Mucosa of descending colon (tissue), 3 donors: ENCODE data around the gene KIZ. TPM values are rescaled to one million over a fixed set of nuclear protein-coding genes. Genes with fewer than 3 reads are reported as not detected.
"Not testable (repeated sequence)": the region's sequence is repeated elsewhere in the genome, so short reads cannot be mapped to it uniquely, and the experiment has no call there.

ENCODE experiments used
- ATAC-seq: fragments of 200-7000 bp; cut with Tn5 transposase; one replicate; pipeline ENCODE4 v1.9.1; 2020; ENCODE audit warnings: mild to moderate bottlenecking, moderate library complexity
- DNase-seq, 3 donors: peaks; one replicate each; pipeline ENCODE4 v3.0.0-alpha.2; 2020
- H3K36me3 ChIP-seq: fragments of 200-600 bp; one replicate; pipeline ENCODE4 v1.8.0; 2021; ENCODE audit warnings: low read depth, mild to moderate bottlenecking
- H3K4me1 ChIP-seq: fragments of 200-600 bp; one replicate; pipeline ENCODE4 v1.8.0; 2021; ENCODE audit warnings: low read depth, mild to moderate bottlenecking
- H3K4me3 ChIP-seq: fragments of 200-600 bp; one replicate; pipeline ENCODE4 v1.8.0; 2021; ENCODE audit warnings: mild to moderate bottlenecking
- H3K9me3 ChIP-seq: fragments of 200-600 bp; one replicate; pipeline ENCODE4 v1.8.0; 2021; ENCODE audit warnings: mild to moderate bottlenecking
- intact Hi-C, 2 donors: fragments of 100-400 bp; cut with DNase I in 1 of 2; cut with micrococcal nuclease in 1 of 2; formaldehyde crosslinking; loops; one replicate each; pipeline versions ENCODE4 v1.11.0 to v1.11.1; 2022; cut with DNase I, micrococcal nuclease
- total RNA-seq, 3 donors: library from RNA; stranded (reverse); fragmentation: NEBNext Ultra II Directional in 2 of 3; extraction: Animal tissue kit (Norgen Biotek cat#: 25700) in 2 of 3; gene quantifications; one replicate each; pipeline versions ENCODE4 v1.2.1 to v1.2.4, GENCODE V29; 2021 to 2023
- TF ChIP-seq, protein P1 (sequence below): fragments of 200-600 bp; IDR thresholded peaks from one replicate; pipeline ENCODE4 v1.8.0; 2022; ENCODE audit warnings: antibody characterized with exemption, mild to moderate bottlenecking
- donor health status: DM: no; HTN: no; CAD: no; lungs with moderate emphysema.
- donor health status: DM: no; HTN: no; CAD: no.
- donor health status: DM: no; HTN: yes; CAD: no.

The KIZ gene
- total RNA-seq, 3 donors from 2014 or later: 9.4 to 114 (median 14.2) TPM

DNA sequence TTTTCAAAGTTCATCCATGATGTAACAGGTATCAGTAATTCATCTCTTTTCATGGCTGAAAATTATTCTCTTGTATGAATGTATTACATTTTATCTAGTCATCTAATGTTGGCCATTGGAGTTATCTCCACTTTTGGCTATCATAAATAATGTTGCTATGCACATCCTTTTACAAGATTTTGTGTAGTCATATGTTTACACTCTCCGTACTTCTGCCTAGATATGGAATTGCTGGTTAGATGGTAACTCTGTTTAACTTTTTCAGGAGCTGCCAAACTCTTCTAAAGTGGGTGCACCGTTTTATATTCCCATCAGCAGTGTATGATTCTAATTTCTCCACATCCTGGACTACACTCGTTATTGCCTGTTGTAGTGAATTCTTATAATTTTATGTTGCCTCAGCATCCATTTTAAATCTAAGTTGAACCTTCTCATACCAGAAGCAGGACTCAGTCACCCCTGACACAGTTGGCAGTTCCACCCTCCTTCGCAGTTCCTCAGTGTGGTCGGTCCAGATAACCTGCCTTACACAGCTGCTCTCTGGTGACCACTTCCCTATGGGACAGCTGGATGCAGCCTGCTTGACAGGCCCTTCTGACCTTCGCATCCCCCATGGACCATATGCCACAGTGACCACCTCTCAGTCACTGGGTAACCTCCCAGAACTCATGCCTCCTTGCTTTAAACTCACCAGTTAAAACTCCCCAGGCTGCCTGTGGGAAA is 33.9 kb downstream of the KIZ start:
- H3K9me3 ChIP-seq: no peaks in the 10 kb centered on the region
- no peaks in the 10 kb centered on the region for H3K36me3 ChIP-seq
- no peak overlapping the region for H3K4me3 ChIP-seq
- no peaks in the 10 kb centered on the region for H3K4me1 ChIP-seq
- TF ChIP-seq, protein P1, sequence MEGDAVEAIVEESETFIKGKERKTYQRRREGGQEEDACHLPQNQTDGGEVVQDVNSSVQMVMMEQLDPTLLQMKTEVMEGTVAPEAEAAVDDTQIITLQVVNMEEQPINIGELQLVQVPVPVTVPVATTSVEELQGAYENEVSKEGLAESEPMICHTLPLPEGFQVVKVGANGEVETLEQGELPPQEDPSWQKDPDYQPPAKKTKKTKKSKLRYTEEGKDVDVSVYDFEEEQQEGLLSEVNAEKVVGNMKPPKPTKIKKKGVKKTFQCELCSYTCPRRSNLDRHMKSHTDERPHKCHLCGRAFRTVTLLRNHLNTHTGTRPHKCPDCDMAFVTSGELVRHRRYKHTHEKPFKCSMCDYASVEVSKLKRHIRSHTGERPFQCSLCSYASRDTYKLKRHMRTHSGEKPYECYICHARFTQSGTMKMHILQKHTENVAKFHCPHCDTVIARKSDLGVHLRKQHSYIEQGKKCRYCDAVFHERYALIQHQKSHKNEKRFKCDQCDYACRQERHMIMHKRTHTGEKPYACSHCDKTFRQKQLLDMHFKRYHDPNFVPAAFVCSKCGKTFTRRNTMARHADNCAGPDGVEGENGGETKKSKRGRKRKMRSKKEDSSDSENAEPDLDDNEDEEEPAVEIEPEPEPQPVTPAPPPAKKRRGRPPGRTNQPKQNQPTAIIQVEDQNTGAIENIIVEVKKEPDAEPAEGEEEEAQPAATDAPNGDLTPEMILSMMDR: no peak
- DNase-seq (no peak), ATAC-seq (no peak)
- intact Hi-C loops: no loop called here

DNA sequence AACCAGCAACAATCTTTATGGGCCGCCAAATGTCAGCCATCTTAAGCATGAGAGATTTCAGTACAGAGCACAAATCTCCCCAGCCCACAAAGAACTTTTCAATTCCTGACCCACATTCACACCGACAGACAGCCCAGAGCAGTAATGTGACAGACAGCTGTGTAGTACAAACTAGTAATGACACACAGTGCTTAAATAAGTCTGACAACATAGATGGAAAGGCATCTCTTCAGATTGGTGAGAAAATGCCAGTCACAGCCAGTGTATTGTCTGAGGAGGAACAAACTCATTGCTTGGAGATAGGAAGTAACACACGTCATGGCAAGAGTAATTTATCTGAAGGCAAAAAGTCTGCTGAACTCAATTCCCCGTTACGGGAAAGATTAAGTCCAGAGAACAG is 36.0 kb downstream of the KIZ start:
- DNase-seq (no peak), ATAC-seq (no peak)
- Histone ChIP-seq H3K9me3 (no peaks in the 10 kb centered on the region), H3K4me3 (no peak overlapping the region), H3K36me3 (no peaks in the 10 kb centered on the region), H3K4me1 (no peaks in the 10 kb centered on the region)
- intact Hi-C loops: no loop called here
- TF ChIP-seq, protein P1: no peak

DNA sequence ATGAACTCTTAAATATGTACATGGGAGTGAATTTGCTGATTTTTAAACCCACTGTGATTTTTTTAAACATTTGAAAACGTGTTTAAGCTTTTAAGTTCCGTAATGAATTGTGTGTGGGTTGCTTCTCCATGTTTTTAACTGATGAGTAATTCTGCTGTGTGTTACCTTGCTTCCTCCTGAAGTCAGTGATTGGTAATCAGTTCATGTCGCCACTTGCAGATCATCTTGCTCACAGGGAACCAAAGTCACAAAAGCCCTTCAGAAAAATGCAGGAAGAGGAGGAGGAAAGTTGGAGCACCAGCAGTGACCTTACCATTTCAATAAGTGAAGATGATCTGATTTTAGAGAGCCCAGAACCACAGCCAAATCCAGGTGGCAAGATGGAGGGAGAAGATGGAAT is 36.7 kb downstream of the KIZ start:
- ATAC-seq (no peak), DNase-seq (no peak)
- Histone ChIP-seq H3K36me3 (no peaks in the 10 kb centered on the region), H3K4me1 (no peaks in the 10 kb centered on the region), H3K9me3 (no peaks in the 10 kb centered on the region), H3K4me3 (no peak overlapping the region)
- intact Hi-C loops: no loop called here
- TF ChIP-seq, protein P1: no peak

DNA sequence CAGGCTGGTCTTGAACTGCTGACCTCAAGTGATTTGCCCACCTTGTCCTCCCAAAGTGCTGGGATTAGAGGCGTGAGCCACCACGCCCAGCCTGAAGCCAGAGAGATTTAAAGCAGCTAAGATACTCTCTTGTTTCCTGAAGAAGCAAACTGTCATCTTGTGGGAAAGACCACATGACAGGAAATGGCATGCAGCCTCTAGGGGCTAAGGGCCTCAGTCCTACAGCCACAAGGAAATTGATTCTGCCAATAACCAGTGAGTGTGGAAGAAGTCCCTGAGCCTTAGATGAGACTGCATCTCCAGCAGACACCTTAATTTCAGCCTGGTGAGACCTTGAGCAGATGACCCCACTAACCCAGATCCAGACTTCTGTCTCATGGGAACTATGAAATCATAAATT is 40.9 kb downstream of the KIZ start:
- Histone ChIP-seq H3K4me1 (no peaks in the 10 kb centered on the region), H3K36me3 (no peaks in the 10 kb centered on the region), H3K4me3 (no peak overlapping the region), H3K9me3 (no peaks in the 10 kb centered on the region)
- DNase-seq (no peak), ATAC-seq (no peak)
- TF ChIP-seq, protein P1: no peak
- intact Hi-C loops: no loop called here

DNA sequence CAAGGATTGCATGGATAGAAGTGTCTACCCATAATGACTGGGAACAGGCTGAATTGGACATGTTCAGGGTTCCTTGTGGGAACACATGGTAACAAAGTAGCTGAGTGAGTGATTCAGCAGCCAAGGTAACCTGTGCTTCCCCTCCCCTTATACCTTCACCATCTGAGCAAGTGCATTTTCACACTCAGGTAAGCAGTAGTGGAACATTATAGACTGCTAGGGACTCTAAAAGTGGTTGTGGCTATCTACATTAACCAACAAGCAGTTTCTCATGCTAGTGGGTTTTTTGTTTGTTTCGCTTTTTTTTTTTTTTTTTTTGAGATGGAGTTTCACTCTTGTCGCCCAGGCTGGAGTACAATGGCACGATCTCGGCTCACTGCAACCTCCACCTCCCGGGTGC is 41.4 kb downstream of the KIZ start:
- Histone ChIP-seq H3K4me3 (no peak overlapping the region), H3K36me3 (no peaks in the 10 kb centered on the region), H3K9me3 (no peaks in the 10 kb centered on the region), H3K4me1 (no peaks in the 10 kb centered on the region)
- TF ChIP-seq, protein P1: no peak
- intact Hi-C loops: no loop called here
- DNase-seq (no peak), ATAC-seq (no peak)

DNA sequence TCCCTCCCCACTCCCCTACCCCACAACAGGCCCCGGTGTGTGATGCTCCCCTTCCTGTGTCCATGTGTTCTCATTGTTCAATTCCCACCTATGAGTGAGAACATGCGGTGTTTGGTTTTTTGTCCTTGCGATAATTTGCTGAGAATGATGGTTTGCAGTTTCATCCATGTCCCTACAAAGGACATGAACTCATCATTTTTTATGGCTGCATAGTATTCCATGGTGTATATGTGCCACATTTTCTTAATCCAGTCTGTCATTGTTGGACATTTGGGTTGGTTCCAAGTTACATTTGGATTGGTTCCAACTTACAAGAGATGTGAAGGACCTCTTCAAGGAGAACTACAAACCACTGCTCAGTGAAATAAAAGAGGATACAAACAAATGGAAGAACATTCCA is 42.2 kb downstream of the KIZ start:
- ATAC-seq, intact Hi-C loops, H3K9me3 ChIP-seq, DNase-seq, H3K36me3 ChIP-seq, H3K4me1 ChIP-seq, H3K4me3 ChIP-seq: not testable (repeated sequence)
